GM18505 (cell line): ENCODE measurements around the gene RTN1.

Experiments used
- ATAC-seq: cut with Tn5 transposase; IDR thresholded peaks from one replicate; pipeline ENCODE4 v1.9.1; 2021; ENCODE audit not compliant: unreplicated experiment
- POLR2A ChIP-seq: IDR thresholded peaks from 4 replicates; pipeline ENCODE4 v1.6.1; 2011; ENCODE audit warnings: borderline replicate concordance; ENCODE audit not compliant: insufficient read depth, insufficient read length; ENCODE audit errors: extremely low read depth

Gene RTN1

GRCh38 chr14:59811073-59811472, 59.5 kb downstream of the RTN1 start:
- TF ChIP-seq POLR2A = no peak

GRCh38 chr14:59803052-59803540, 67.5 kb downstream of the RTN1 start:
- TF ChIP-seq POLR2A = no peak
- no peak for ATAC-seq

More at GRCh38 chr14:59811073-59811472, 59.5 kb downstream of the RTN1 start:
- no peak for ATAC-seq

GRCh38 chr14:59788176-59788575, 82.4 kb downstream of the RTN1 start:
- no peak for ATAC-seq
- no peak for TF ChIP-seq POLR2A

GRCh38 chr14:59787045-59787674, 83.4 kb downstream of the RTN1 start:
- no peak for ATAC-seq
- no peak for TF ChIP-seq POLR2A

GRCh38 chr14:59785629-59786028, 84.9 kb downstream of the RTN1 start:
- TF ChIP-seq POLR2A = no peak
- no peak for ATAC-seq

GRCh38 chr14:59782760-59783159, 87.8 kb downstream of the RTN1 start:
- no peak for TF ChIP-seq POLR2A
- no peak for ATAC-seq

GRCh38 chr14:59777006-59777579, 93.5 kb downstream of the RTN1 start:
- no peak for ATAC-seq
- TF ChIP-seq POLR2A = no peak

GRCh38 chr14:59776468-59776867, 94.1 kb downstream of the RTN1 start:
- ATAC-seq = no peak
- no peak for TF ChIP-seq POLR2A

DNA sequence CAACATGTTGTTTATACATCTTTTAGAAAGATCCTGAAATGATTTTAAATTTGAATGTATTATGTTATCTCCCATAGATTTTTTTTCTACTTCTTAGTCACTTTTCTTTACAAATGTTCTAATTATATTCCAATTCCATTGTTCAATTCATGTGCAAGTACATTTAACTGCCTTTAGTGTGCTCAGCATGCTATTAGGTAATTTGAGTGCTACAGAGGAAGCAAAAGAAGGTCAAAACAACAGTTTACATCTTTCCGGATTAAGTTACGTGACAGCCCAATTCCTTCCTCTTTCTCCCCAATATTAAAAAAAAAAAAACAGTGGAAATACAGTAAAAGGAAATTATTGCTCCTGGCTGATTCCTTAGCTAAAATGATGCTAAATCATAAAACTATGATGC, 98.3 kb downstream of the RTN1 start:
- ATAC-seq = no peak

DNA sequence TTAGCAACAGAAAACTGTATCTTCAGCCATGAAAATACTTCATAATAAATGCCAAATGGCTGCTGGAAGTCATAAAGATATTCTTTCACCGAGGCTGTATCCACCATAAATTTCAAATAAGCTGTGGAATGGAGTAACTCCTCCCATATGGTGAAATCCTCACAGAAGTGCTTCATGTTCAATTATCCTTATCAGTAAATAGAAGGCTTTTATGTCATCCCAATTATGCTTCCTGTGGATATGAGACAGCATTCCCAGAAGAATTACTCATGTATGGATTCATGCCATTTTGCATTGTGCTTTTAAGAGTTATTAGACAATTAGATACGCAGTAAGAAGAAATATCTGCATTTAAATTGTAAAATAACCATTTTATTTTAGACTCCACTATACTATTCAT, 99.0 kb downstream of the RTN1 start:
- TF ChIP-seq POLR2A = no peak
- no peak for ATAC-seq

More for the DNA sequence above, 98.3 kb downstream of the RTN1 start:
- no peak for TF ChIP-seq POLR2A

DNA sequence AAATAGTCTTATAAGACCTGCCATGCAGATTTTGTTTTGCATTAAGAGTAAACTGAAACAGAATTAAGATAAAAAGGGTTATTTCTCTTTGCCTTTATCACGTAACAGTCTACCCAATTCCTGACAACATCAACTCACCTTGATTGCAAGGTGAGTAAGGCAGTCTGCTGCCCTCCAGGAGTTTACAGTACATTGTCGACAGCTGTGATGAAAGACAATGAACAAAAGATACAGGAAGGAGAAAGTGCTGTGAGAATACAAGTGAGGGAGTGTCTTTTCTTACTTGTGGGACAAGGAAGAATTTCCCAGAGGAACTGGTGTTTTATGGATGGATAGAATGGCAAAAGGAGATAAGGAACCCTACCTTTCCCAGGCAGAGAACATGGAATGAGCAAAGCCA, 101.0 kb downstream of the RTN1 start:
- TF ChIP-seq POLR2A = no peak
- no peak for ATAC-seq

- no peak for ATAC-seq
- no peak for TF ChIP-seq POLR2A
These were observed 101.7 kb downstream of the RTN1 start for GRCh38 chr14:59768855-59769375.

DNA sequence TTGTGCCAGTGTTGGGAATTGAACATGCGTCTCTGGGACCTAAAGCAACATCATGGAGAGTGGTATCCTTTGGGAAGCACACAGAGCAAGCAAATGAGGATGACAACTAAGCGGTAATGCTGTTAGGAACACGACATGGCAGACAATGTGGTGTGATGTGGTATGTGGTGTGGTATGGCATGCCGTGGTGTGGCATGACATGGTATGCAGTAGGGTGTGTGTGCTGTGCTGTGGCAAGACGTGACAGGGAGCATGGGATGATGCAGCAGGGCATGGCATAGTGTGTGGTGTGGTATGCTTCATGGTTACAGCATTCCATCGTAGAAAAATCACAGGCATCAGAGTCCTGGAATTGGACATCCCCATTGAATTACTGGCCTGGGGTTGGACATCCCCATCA, 108.7 kb downstream of the RTN1 start:
- no peak for TF ChIP-seq POLR2A
- ATAC-seq = no peak
